Measurements from ENCODE around the gene OCA2. TPM values are rescaled to one million over a fixed set of nuclear protein-coding genes. Genes with fewer than 3 reads are reported as not detected.

The OCA2 gene
- total and polyA plus RNA-seq, 2 of the 4 experiments (the other 2 are of a cell fraction): under 0.01 to 0.03 TPM

DNA sequence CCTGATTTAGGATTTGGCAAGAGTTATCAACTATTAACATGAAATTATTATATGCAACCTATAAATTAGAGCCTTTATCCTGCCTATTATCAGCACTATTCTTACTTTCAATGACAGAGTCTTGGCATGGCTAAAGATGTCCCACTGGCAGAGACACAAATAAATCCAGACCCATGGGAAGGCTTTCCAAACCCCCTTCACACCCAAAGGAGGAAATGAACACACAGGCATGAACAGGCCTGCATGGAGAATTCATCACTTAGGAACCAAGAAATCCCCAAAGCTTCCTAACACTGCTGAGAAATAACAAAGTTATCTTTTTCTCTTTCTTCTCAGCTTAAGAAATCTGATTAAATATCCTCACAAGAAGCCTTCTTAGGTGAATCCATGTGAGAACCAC lies 213.9 kb downstream of the OCA2 start:
- H3K36me3 ChIP-seq (ENCODE audit: control insufficient read depth, insufficient read depth, low read length): no peaks in the 10 kb centered on the region
- H2AK5ac ChIP-seq (ENCODE audit: low read depth, low read length): no peak overlapping the region
- TF ChIP-seq MAFK (IDR thresholded peaks at IDR 0.05; ENCODE audit: low read depth, low read length): no peak
- TF ChIP-seq POLR2A (IDR thresholded peaks at IDR 0.05; ENCODE audit: low read depth, low read length): no peak
- no peak for TF ChIP-seq MXI1 (IDR thresholded peaks at IDR 0.05; ENCODE audit: borderline replicate concordance, low read depth, low read length)
- no peak for TF ChIP-seq RFX5 (IDR thresholded peaks at IDR 0.05; ENCODE audit: low read depth, low read length)
- TF ChIP-seq, protein P1, sequence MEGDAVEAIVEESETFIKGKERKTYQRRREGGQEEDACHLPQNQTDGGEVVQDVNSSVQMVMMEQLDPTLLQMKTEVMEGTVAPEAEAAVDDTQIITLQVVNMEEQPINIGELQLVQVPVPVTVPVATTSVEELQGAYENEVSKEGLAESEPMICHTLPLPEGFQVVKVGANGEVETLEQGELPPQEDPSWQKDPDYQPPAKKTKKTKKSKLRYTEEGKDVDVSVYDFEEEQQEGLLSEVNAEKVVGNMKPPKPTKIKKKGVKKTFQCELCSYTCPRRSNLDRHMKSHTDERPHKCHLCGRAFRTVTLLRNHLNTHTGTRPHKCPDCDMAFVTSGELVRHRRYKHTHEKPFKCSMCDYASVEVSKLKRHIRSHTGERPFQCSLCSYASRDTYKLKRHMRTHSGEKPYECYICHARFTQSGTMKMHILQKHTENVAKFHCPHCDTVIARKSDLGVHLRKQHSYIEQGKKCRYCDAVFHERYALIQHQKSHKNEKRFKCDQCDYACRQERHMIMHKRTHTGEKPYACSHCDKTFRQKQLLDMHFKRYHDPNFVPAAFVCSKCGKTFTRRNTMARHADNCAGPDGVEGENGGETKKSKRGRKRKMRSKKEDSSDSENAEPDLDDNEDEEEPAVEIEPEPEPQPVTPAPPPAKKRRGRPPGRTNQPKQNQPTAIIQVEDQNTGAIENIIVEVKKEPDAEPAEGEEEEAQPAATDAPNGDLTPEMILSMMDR (conservative IDR thresholded peaks at IDR 0.05; ENCODE audit: low read depth, low read length): no peak
- TF ChIP-seq SMC3 (IDR thresholded peaks at IDR 0.05; ENCODE audit: low read depth, low read length): no peak
- no peak for TF ChIP-seq FOS (IDR thresholded peaks at IDR 0.05; ENCODE audit: low read depth, low read length)
- TF ChIP-seq RCOR1 (IDR thresholded peaks at IDR 0.05; ENCODE audit: insufficient replicate concordance, low read length): no peak
- TF ChIP-seq, protein P2, sequence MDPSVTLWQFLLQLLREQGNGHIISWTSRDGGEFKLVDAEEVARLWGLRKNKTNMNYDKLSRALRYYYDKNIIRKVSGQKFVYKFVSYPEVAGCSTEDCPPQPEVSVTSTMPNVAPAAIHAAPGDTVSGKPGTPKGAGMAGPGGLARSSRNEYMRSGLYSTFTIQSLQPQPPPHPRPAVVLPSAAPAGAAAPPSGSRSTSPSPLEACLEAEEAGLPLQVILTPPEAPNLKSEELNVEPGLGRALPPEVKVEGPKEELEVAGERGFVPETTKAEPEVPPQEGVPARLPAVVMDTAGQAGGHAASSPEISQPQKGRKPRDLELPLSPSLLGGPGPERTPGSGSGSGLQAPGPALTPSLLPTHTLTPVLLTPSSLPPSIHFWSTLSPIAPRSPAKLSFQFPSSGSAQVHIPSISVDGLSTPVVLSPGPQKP (IDR thresholded peaks at IDR 0.05; ENCODE audit: borderline replicate concordance, low read depth, low read length): no peak
- no peak for TF ChIP-seq CHD1 (IDR thresholded peaks at IDR 0.05; ENCODE audit: low read depth, low read length)
- TF ChIP-seq CEBPB (IDR thresholded peaks at IDR 0.05; ENCODE audit: low read depth, low read length): no peak
- no peak for TF ChIP-seq BHLHE40 (IDR thresholded peaks at IDR 0.05; ENCODE audit: low read depth, low read length)
- TF ChIP-seq RAD21 (IDR thresholded peaks at IDR 0.05; ENCODE audit: low read length): no peak
- TF ChIP-seq NFE2L2 (IDR thresholded peaks at IDR 0.05; ENCODE audit: low read depth, low read length): no peak
- ATAC-seq (ENCODE audit: low read depth) (no peak), DNase-seq (no peak)
- no peak overlapping the region for H3K23ac ChIP-seq (ENCODE audit: low read depth, low read length)
- peaks cover 15% of the 10 kb centered on the region for H3K9me3 ChIP-seq (ENCODE audit: control insufficient read depth, insufficient read depth, low read length)
- no peak overlapping the region for H3K4me2 ChIP-seq (ENCODE audit: low read depth, low read length)
- no peak overlapping the region for H2BK20ac ChIP-seq (ENCODE audit: low read depth, low read length)
- H3K27ac ChIP-seq (ENCODE audit: insufficient read depth, low read length): no peak overlapping the region
- no peak overlapping the region for H3K9ac ChIP-seq (ENCODE audit: low read depth, low read length)
- in situ Hi-C loops (cut with MboI; ENCODE audit: low sequenced_read_pairs) (no loop called here), intact Hi-C loops (cut with micrococcal nuclease) (no loop called here), dilution Hi-C loops (cut with HindIII; ENCODE audit: low sequenced_read_pairs, unreplicated experiment) (no loop called here)
- no peaks in the 10 kb centered on the region for H3K9me1 ChIP-seq (ENCODE audit: insufficient read depth, low read length)
- H3K56ac ChIP-seq (ENCODE audit: extremely low read depth, insufficient read depth, low read length): no peak overlapping the region
- H2BK5ac ChIP-seq (ENCODE audit: low read depth, low read length, poor library complexity, severe bottlenecking): no peak overlapping the region
- H3K4me3 ChIP-seq (ENCODE audit: insufficient read depth, low read depth, low read length): no peak overlapping the region
- no peaks in the 10 kb centered on the region for H3K4me1 ChIP-seq (ENCODE audit: control insufficient read depth, insufficient read depth, low read length)
- H2AK9ac ChIP-seq (replicated peaks; ENCODE audit: low read depth, low read length, poor library complexity): no peak overlapping the region
- no peaks in the 10 kb centered on the region for H4K20me1 ChIP-seq (ENCODE audit: insufficient read depth, low read length)
- no peak overlapping the region for H2BK120ac ChIP-seq (ENCODE audit: low read depth, low read length)
- H3K14ac ChIP-seq (replicated peaks; ENCODE audit: low read depth, low read length): no peak overlapping the region
- no TSS peak for BruUV-seq (replicated peaks)
- ChIA-PET CTCF (no interaction called here), POLR2A (ENCODE audit: unreplicated experiment) (no interaction called here)
- no peak overlapping the region for H2BK15ac ChIP-seq (ENCODE audit: low read depth, low read length)
- no peaks in the 10 kb centered on the region for H3K27me3 ChIP-seq (ENCODE audit: control insufficient read depth, insufficient read depth, low read length)
- H3K18ac ChIP-seq (ENCODE audit: low read depth, low read length): no peak overlapping the region
- no peak overlapping the region for H4K8ac ChIP-seq (ENCODE audit: low read depth in 2 of 2, low read length in 2 of 2)
- no peak overlapping the region for H2AFZ ChIP-seq (replicated peaks; ENCODE audit: low read length, poor library complexity)
- no peak overlapping the region for H3K4ac ChIP-seq (ENCODE audit: low read depth, low read length)
- no peak overlapping the region for H4K5ac ChIP-seq (ENCODE audit: low read depth, low read length)
- H4K91ac ChIP-seq (ENCODE audit: insufficient read depth, low read depth, low read length): no peak overlapping the region
- no peaks in the 10 kb centered on the region for H3K79me1 ChIP-seq (ENCODE audit: low read depth in 1 of 2, low read length in 2 of 2)

All from IMR-90 (cell line).